ENCODE data around the gene SLC26A4.

DNA sequence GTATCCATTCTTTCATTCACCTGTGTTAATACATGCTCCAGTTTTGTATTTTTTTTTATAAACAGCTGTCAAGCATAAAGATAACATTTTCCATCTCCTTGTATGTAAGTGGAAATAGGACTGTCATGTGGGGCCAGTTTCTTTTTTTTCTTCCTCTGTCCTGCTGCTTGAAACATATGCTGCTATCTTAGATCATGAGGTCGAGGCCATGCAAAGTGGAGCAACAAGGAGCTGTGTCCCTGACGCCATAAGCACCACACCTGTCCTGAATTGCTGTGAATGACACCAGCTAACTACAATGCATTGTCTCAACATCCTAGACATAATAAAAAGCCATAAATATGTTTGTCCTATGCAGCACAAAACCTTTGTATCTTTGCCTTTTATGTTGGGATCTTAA lies 37.7 kb upstream of the SLC26A4 start:
- TF ChIP-seq, protein P1, sequence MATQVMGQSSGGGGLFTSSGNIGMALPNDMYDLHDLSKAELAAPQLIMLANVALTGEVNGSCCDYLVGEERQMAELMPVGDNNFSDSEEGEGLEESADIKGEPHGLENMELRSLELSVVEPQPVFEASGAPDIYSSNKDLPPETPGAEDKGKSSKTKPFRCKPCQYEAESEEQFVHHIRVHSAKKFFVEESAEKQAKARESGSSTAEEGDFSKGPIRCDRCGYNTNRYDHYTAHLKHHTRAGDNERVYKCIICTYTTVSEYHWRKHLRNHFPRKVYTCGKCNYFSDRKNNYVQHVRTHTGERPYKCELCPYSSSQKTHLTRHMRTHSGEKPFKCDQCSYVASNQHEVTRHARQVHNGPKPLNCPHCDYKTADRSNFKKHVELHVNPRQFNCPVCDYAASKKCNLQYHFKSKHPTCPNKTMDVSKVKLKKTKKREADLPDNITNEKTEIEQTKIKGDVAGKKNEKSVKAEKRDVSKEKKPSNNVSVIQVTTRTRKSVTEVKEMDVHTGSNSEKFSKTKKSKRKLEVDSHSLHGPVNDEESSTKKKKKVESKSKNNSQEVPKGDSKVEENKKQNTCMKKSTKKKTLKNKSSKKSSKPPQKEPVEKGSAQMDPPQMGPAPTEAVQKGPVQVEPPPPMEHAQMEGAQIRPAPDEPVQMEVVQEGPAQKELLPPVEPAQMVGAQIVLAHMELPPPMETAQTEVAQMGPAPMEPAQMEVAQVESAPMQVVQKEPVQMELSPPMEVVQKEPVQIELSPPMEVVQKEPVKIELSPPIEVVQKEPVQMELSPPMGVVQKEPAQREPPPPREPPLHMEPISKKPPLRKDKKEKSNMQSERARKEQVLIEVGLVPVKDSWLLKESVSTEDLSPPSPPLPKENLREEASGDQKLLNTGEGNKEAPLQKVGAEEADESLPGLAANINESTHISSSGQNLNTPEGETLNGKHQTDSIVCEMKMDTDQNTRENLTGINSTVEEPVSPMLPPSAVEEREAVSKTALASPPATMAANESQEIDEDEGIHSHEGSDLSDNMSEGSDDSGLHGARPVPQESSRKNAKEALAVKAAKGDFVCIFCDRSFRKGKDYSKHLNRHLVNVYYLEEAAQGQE (IDR thresholded peaks at IDR 0.05; ENCODE audit: borderline replicate concordance): no peak
- TF ChIP-seq, protein P1 (CRISPR knock-in tag; IDR thresholded peaks at IDR 0.05; ENCODE audit: low read depth): no peak
- no peak for TF ChIP-seq POLR2AphosphoS5 (IDR thresholded peaks at IDR 0.05; ENCODE audit: control insufficient read depth, insufficient read depth, low read depth, low read length)
- TF ChIP-seq, protein P2, sequence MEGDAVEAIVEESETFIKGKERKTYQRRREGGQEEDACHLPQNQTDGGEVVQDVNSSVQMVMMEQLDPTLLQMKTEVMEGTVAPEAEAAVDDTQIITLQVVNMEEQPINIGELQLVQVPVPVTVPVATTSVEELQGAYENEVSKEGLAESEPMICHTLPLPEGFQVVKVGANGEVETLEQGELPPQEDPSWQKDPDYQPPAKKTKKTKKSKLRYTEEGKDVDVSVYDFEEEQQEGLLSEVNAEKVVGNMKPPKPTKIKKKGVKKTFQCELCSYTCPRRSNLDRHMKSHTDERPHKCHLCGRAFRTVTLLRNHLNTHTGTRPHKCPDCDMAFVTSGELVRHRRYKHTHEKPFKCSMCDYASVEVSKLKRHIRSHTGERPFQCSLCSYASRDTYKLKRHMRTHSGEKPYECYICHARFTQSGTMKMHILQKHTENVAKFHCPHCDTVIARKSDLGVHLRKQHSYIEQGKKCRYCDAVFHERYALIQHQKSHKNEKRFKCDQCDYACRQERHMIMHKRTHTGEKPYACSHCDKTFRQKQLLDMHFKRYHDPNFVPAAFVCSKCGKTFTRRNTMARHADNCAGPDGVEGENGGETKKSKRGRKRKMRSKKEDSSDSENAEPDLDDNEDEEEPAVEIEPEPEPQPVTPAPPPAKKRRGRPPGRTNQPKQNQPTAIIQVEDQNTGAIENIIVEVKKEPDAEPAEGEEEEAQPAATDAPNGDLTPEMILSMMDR (IDR thresholded peaks at IDR 0.05 in 2 of 3, conservative IDR thresholded peaks at IDR 0.05 in 1 of 3; ENCODE audit: insufficient read depth in 2 of 3, low read depth in 1 of 3, low read length in 3 of 3): no peak
- TF ChIP-seq RBFOX2 (IDR thresholded peaks at IDR 0.05; ENCODE audit: low read depth, low read length): no peak
- no peak for TF ChIP-seq ZNF23 (CRISPR knock-in tag; IDR thresholded peaks at IDR 0.05)
- no peak for TF ChIP-seq TOE1 (IDR thresholded peaks at IDR 0.05; ENCODE audit: borderline replicate concordance)
- no peak for TF ChIP-seq TOE1 (CRISPR knock-in tag; IDR thresholded peaks at IDR 0.05; ENCODE audit: borderline replicate concordance, low read depth)
- no peak for TF ChIP-seq NR4A1 (CRISPR knock-in tag; IDR thresholded peaks at IDR 0.05)
- TF ChIP-seq NR4A1 (tag; IDR thresholded peaks at IDR 0.05): no peak
